HepG2 (cell line): ENCODE data around the gene SEC16A. TPM values are rescaled to one million over a fixed set of nuclear protein-coding genes. Genes with fewer than 3 reads are reported as not detected.
A peak's percentile ranks its signal among the peaks of the same experiment; 100 is the strongest.

Experiments used
- ARID5B ChIP-seq: IDR thresholded peaks from 2 replicates; pipeline ENCODE4 v1.4.0; 2020; ENCODE audit warnings: mild to moderate bottlenecking, missing genetic modification reagents
- CCDC6 ChIP-seq: sonication (generic); formaldehyde crosslinking; IDR thresholded peaks from 2 replicates; pipeline ENCODE4 v1.8.1; 2022; ENCODE audit warnings: mild to moderate bottlenecking, missing genetic modification reagents, moderate library complexity
- HCFC1 ChIP-seq: fragments of 150-350 bp; IDR thresholded peaks from 2 replicates; pipeline ENCODE4 v1.6.1; 2014; ENCODE audit warnings: low read depth, low read length
- HHEX ChIP-seq: IDR thresholded peaks from 2 replicates; pipeline ENCODE4 v1.6.1; 2016; ENCODE audit warnings: control low read depth
- HNF1A ChIP-seq, 2 experiments: sonication (generic) in 1 of 2; formaldehyde crosslinking in 1 of 2; IDR thresholded peaks; 2 replicates each; pipeline versions ENCODE4 v1.4.0 to v1.6.1; 2016 to 2020; ENCODE audit warnings: borderline replicate concordance in 1 of 2, low read depth in 1 of 2, mild to moderate bottlenecking in 1 of 2, missing genetic modification reagents in 1 of 2
- MLLT10 ChIP-seq: sonication (generic); formaldehyde crosslinking; IDR thresholded peaks from 2 replicates; pipeline ENCODE4 v1.4.0; 2020; ENCODE audit warnings: missing genetic modification reagents
- NRL ChIP-seq: sonication (generic); formaldehyde crosslinking; IDR thresholded peaks from 2 replicates; pipeline ENCODE4 v1.5.0; 2020; ENCODE audit warnings: missing genetic modification reagents, mild to moderate bottlenecking, moderate library complexity, borderline replicate concordance
- SRSF9 ChIP-seq: fragments of 200-400 bp; formaldehyde crosslinking; IDR thresholded peaks from 2 replicates; pipeline ENCODE4 v1.6.1; 2018; ENCODE audit warnings: borderline replicate concordance, mild to moderate bottlenecking, low read depth, low read length; ENCODE audit not compliant: insufficient read depth, poor library complexity, severe bottlenecking
- XRCC5 ChIP-seq: fragments of 200-400 bp; formaldehyde crosslinking; optimal IDR thresholded peaks from 2 replicates; pipeline ENCODE3; 2017; ENCODE audit warnings: mild to moderate bottlenecking, low read length
- YY1 ChIP-seq: IDR thresholded peaks from 2 replicates; pipeline ENCODE4 v1.6.1; 2011; ENCODE audit warnings: low read length, low read depth, moderate library complexity, mild to moderate bottlenecking; ENCODE audit not compliant: insufficient read depth, insufficient replicate concordance
- ZIK1 ChIP-seq: sonication (generic); formaldehyde crosslinking; IDR thresholded peaks from 2 replicates; pipeline ENCODE4 v1.5.0; 2020; ENCODE audit warnings: mild to moderate bottlenecking, low read depth, missing genetic modification reagents, borderline replicate concordance
- ZNF121 ChIP-seq: sonication (generic); formaldehyde crosslinking; IDR thresholded peaks from 2 replicates; pipeline ENCODE4 v1.5.0; 2020; ENCODE audit warnings: mild to moderate bottlenecking, missing genetic modification reagents
- ZNF552 ChIP-seq: sonication (generic); formaldehyde crosslinking; IDR thresholded peaks from 2 replicates; pipeline ENCODE4 v1.9.0; 2022; ENCODE audit warnings: missing genetic modification reagents, mild to moderate bottlenecking, borderline replicate concordance
- ZNF766 ChIP-seq: sonication (generic); formaldehyde crosslinking; IDR thresholded peaks from 2 replicates; pipeline ENCODE4 v1.5.0; 2020; ENCODE audit warnings: missing genetic modification reagents, borderline replicate concordance
- polyA plus RNA-seq, 8 experiments: library from polyadenylated mRNA; depleted of rRNA in 3 of 8; stranded (reverse) in 7 of 8; unstranded in 1 of 8; fragments of >200 nt; fragmentation: Illumina TruSeq in 4 of 8; extraction: Trizol in 4 of 8; gene quantifications; 2 replicates each; pipeline versions ENCODE4 v1.2.1 to v1.2.3, GENCODE V29; 2011 to 2016; ENCODE audit warnings: low read depth in 4 of 8, missing spikeins in 1 of 8, mixed read lengths in 1 of 8; ENCODE audit not compliant: insufficient read depth in 1 of 8
- total RNA-seq, 5 experiments: library from RNA; depleted of rRNA; stranded (reverse); fragments of >200 nt; fragmentation: Illumina TruSeq; extraction: Trizol; gene quantifications; 2 replicates each; pipeline ENCODE4 v1.2.3, GENCODE V29; 2016; ENCODE audit warnings: low read depth in 1 of 5

Gene SEC16A
- total and polyA plus RNA-seq, 2 of the 13 experiments (the other 11 are each of a cell fraction or from before 2014, with no cell fraction given) = 15.9 to 18.9 TPM

- TF ChIP-seq ARID5B (CRISPR knock-in tag) (no peak), HHEX (CRISPR knock-in tag) (no peak), ZNF552 (no peak), SRSF9 (no peak), YY1 (peak; percentile 27), HCFC1 (no peak), HNF1A (IDR thresholded peaks at IDR 0.05; ENCODE audit: low read depth) (no peak), HNF1A (CRISPR knock-in tag; IDR thresholded peaks at IDR 0.05; ENCODE audit: borderline replicate concordance) (no peak), NRL (CRISPR knock-in tag) (0 out of 2 replicates have a peak, but pooled peaks have one; percentile 32), ZIK1 (CRISPR knock-in tag) (0 out of 2 replicates have a peak, but pooled peaks have one; percentile 52), XRCC5 (no peak), CCDC6 (CRISPR knock-in tag) (no peak), MLLT10 (CRISPR knock-in tag) (no peak), ZNF121 (CRISPR knock-in tag) (no peak), ZNF766 (CRISPR knock-in tag) (no peak)
These were observed 5.7 kb upstream of the SEC16A start (continued) for GRCh38 chr9:136488247-136489214.
